Smooth muscle cell (in vitro differentiated cells): ENCODE results near the gene CSRP2. TPM values are rescaled to one million over a fixed set of nuclear protein-coding genes. Genes with fewer than 3 reads are reported as not detected.

Source experiments
- DNase-seq: peaks from one replicate; lab custom pipeline; 2025; ENCODE audit not compliant: unreplicated experiment; lab: John Stamatoyannopoulos, UW
- H2AFZ ChIP-seq: fragments of 200-600 bp; sonication (generic); 2 replicates; pipeline ENCODE4 v1.6.0; 2016; ENCODE audit warnings: antibody characterized with exemption, low read depth, mild to moderate bottlenecking
- H3F3A ChIP-seq: fragments of 200-600 bp; sonication (generic); 2 replicates; pipeline ENCODE4 v1.6.0; 2017; ENCODE audit warnings: antibody characterized with exemption, low read depth
- H3K27ac ChIP-seq: fragments of 200-600 bp; sonication (generic); 2 replicates; pipeline ENCODE4 v1.5.1; 2016; ENCODE audit warnings: low read depth, mild to moderate bottlenecking
- H3K27me3 ChIP-seq: fragments of 200-600 bp; sonication (generic); 2 replicates; pipeline ENCODE4 v1.6.1; 2016; ENCODE audit warnings: low read depth, mild to moderate bottlenecking
- H3K36me3 ChIP-seq: fragments of 200-600 bp; sonication (generic); 2 replicates; pipeline ENCODE4 v1.5.1; 2016; ENCODE audit warnings: low read depth
- H3K4me1 ChIP-seq: fragments of 200-600 bp; sonication (generic); 2 replicates; pipeline ENCODE4 v1.5.1; 2016; ENCODE audit warnings: low read depth
- H3K4me2 ChIP-seq: fragments of 200-600 bp; sonication (generic); 2 replicates; pipeline ENCODE4 v1.6.0; 2016; ENCODE audit warnings: mild to moderate bottlenecking
- H3K4me3 ChIP-seq: fragments of 200-600 bp; sonication (generic); 2 replicates; pipeline ENCODE4 v1.5.1; 2016; ENCODE audit warnings: mild to moderate bottlenecking
- H3K79me2 ChIP-seq: fragments of 200-600 bp; sonication (generic); 2 replicates; pipeline ENCODE4 v1.6.0; 2016; ENCODE audit warnings: low read depth, mild to moderate bottlenecking
- H3K9ac ChIP-seq: fragments of 200-600 bp; sonication (generic); 2 replicates; pipeline ENCODE4 v1.6.0; 2016; ENCODE audit warnings: low read depth
- H3K9me3 ChIP-seq: fragments of 200-600 bp; sonication (generic); replicated peaks from 2 replicates; pipeline ENCODE4 v1.5.1; 2016; ENCODE audit warnings: low read depth
- H4K20me1 ChIP-seq: fragments of 200-600 bp; sonication (generic); 2 replicates; pipeline ENCODE4 v1.6.0; 2016; ENCODE audit warnings: low read depth
- CTCF ChIP-seq: fragments of 200-600 bp; sonication (generic); IDR thresholded peaks from 2 replicates; pipeline ENCODE4 v1.5.1; 2017; ENCODE audit warnings: borderline replicate concordance, mild to moderate bottlenecking, antibody characterized with exemption; ENCODE audit not compliant: insufficient read depth, poor library complexity, severe bottlenecking
- WGBS: methylation state at CpG from one replicate; pipeline ENCODE4 v1.1.7; 2016; ENCODE audit warnings: low lambda C conversion rate; 5-methylcytosine and 5-hydroxymethylcytosine counted together
- polyA plus RNA-seq: library from polyadenylated mRNA; unstranded; fragments of >200 nt; fragmentation: Nextera tagmentation; extraction: Ambion mirVana; gene quantifications from 2 replicates; pipeline ENCODE4 v1.2.1, GENCODE V29; 2016
- total RNA-seq: library from RNA; depleted of rRNA; stranded (reverse); fragments of >200 nt; gene quantifications from 2 replicates; pipeline ENCODE4 v1.2.3, GENCODE V29; 2014

CSRP2 gene
- total and polyA plus RNA-seq, 2 experiments from 2014 or later: 379 to 735 TPM

GRCh38 chr12:76883151-76883550, 4.3 kb upstream of the CSRP2 start:
- Histone ChIP-seq H3K36me3 (no peaks in the 10 kb centered on the region), H3K9ac (no peak overlapping the region), H3F3A (peaks cover 13% of the 10 kb centered on the region), H3K4me2 (no peak overlapping the region), H3K9me3 (no peaks in the 10 kb centered on the region), H3K4me1 (peaks cover 16% of the 10 kb centered on the region), H4K20me1 (no peaks in the 10 kb centered on the region), H3K27ac (no peak overlapping the region), H3K4me3 (no peak overlapping the region), H3K79me2 (peaks cover 6% of the 10 kb centered on the region), H2AFZ (no peak overlapping the region), H3K27me3 (no peaks in the 10 kb centered on the region)
- DNase-seq: no peak
- 68% methylated on average over 6 of the region's 6 CpGs for WGBS
- TF ChIP-seq CTCF: no peak

- H3K79me2 ChIP-seq: peaks cover 14% of the 10 kb centered on the region
- 52% methylated on average over 1 of the region's 1 CpG for WGBS
- TF ChIP-seq CTCF: no peak
- H3K36me3 ChIP-seq: no peaks in the 10 kb centered on the region
- no peak overlapping the region for H3K9ac ChIP-seq
- no peaks in the 10 kb centered on the region for H3K27me3 ChIP-seq
- no peaks in the 10 kb centered on the region for H3K9me3 ChIP-seq
- H3K27ac ChIP-seq: no peak overlapping the region
- H3K4me1 ChIP-seq: peaks cover 18% of the 10 kb centered on the region
- DNase-seq: no peak
- H3K4me3 ChIP-seq: no peak overlapping the region
- no peak overlapping the region for H3K4me2 ChIP-seq
- no peak overlapping the region for H2AFZ ChIP-seq
- H4K20me1 ChIP-seq: peaks cover 3% of the 10 kb centered on the region
- peaks cover 15% of the 10 kb centered on the region for H3F3A ChIP-seq
Observed at GRCh38 chr12:76882367-76882766, 3.5 kb upstream of the CSRP2 start.

GRCh38 chr12:76881142-76881541, 2.3 kb upstream of the CSRP2 start:
- no peaks in the 10 kb centered on the region for H3K36me3 ChIP-seq
- peak overlapping the region; percentile 99 for H3K27ac ChIP-seq
- no peak overlapping the region for H2AFZ ChIP-seq
- peaks cover 31% of the 10 kb centered on the region for H3K4me1 ChIP-seq
- H3K9me3 ChIP-seq: no peaks in the 10 kb centered on the region
- DNase-seq: no peak
- H3K4me3 ChIP-seq: no peak overlapping the region
- no peaks in the 10 kb centered on the region for H3K27me3 ChIP-seq
- H3F3A ChIP-seq: peaks cover 19% of the 10 kb centered on the region
- H3K79me2 ChIP-seq: peaks cover 26% of the 10 kb centered on the region
- peaks cover 16% of the 10 kb centered on the region for H4K20me1 ChIP-seq
- TF ChIP-seq CTCF: no peak
- no peak overlapping the region for H3K9ac ChIP-seq
- no peak overlapping the region for H3K4me2 ChIP-seq

- peaks cover 19% of the 10 kb centered on the region for H3F3A ChIP-seq
- H3K4me1 ChIP-seq: peaks cover 36% of the 10 kb centered on the region
- DNase-seq: no peak
- H3K79me2 ChIP-seq: peaks cover 32% of the 10 kb centered on the region
- peaks cover 21% of the 10 kb centered on the region for H4K20me1 ChIP-seq
- TF ChIP-seq CTCF: no peak
- H3K4me2 ChIP-seq: peak overlapping the region; percentile 99
- H3K4me3 ChIP-seq: no peak overlapping the region
- no peaks in the 10 kb centered on the region for H3K27me3 ChIP-seq
- peak overlapping the region; percentile 97 for H3K9ac ChIP-seq
- H3K27ac ChIP-seq: peak overlapping the region; percentile 99
- H3K9me3 ChIP-seq: no peaks in the 10 kb centered on the region
- no peaks in the 10 kb centered on the region for H3K36me3 ChIP-seq
- peak overlapping the region; percentile 38 for H2AFZ ChIP-seq
- WGBS: 63% methylated on average over 7 of the region's 7 CpGs
Observed at GRCh38 chr12:76880519-76881023, 1.8 kb upstream of the CSRP2 start.
